ENCODE results near the gene FRMD3.

Gene FRMD3

DNA sequence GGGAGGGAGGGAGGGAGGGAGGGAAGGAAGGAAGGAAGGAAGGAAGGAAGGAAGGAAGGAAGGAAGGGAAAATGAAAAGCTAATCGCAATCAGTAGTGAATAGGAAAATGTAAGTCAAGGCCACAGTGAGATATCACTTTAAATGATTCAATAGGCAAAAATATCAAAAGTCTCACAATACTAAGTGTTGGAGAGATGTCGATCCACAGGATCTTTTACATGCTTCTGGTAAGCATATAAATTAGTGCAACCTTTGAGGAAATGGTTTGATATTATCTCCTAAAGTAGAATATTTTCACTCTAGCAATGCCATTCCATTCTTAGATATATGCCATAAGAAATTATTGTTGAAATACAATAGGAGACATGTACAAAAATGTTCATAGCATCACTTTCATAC, 58.4 kb downstream of the FRMD3 start:
- no peak for TF ChIP-seq JUND (IDR thresholded peaks at IDR 0.05; ENCODE audit: low read depth)
- in situ Hi-C loops (cut with HindIII; ENCODE audit: low pct_unique_long_range_greater_than_20kb, low sequenced_read_pairs): no loop called here

DNA sequence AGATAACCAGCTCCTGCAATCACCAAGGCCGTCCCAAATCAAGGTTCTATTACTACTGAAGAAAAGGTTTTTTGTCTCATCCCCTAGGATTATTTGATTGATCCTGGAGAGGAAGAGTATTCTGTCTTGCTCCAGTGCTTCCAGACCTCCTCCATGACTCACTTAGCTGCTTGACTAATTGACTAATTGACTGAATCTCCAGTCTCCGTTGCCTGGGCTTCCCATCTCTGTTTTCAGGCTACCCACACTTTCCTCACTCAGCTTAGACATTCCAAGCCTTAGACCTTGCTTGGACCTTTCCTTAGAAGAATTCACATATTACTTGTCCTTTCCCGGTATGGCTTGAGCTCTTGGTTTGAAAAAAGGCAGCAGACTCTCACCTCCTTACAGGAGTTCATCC, 60.6 kb downstream of the FRMD3 start:
- DNase-seq (ENCODE audit: low read depth in 1 of 2, low spot score in 1 of 2): no peak
- in situ Hi-C loops (cut with HindIII; ENCODE audit: low pct_unique_long_range_greater_than_20kb, low sequenced_read_pairs): no loop called here
- no peak for TF ChIP-seq JUND (IDR thresholded peaks at IDR 0.05; ENCODE audit: low read depth)

More for the DNA sequence above, 58.4 kb downstream of the FRMD3 start:
- DNase-seq (ENCODE audit: low read depth in 1 of 2, low spot score in 1 of 2): no peak

DNA sequence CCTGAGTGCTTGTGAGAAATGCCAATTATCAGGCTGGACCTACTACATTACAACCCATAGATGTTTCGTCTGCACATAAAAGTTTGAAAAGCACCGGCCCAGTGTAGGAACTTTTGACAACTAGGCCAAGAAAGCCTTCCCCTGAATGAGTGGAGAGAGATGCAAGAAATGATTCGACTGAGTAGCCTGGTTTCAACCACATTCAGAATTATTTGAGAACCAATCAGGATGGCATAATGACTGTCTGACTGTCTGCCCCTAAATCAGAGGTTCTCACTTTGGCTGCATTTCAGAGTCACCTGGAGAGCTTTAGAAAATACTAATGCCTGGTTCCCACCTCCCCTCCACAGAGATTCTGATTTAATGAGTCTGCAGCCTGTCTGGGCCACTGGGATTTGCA, 61.1 kb downstream of the FRMD3 start:
- DNase-seq (ENCODE audit: low read depth in 1 of 2, low spot score in 1 of 2): no peak
- in situ Hi-C loops (cut with HindIII; ENCODE audit: low pct_unique_long_range_greater_than_20kb, low sequenced_read_pairs): no loop called here
- TF ChIP-seq JUND (IDR thresholded peaks at IDR 0.05; ENCODE audit: low read depth): no peak

DNA sequence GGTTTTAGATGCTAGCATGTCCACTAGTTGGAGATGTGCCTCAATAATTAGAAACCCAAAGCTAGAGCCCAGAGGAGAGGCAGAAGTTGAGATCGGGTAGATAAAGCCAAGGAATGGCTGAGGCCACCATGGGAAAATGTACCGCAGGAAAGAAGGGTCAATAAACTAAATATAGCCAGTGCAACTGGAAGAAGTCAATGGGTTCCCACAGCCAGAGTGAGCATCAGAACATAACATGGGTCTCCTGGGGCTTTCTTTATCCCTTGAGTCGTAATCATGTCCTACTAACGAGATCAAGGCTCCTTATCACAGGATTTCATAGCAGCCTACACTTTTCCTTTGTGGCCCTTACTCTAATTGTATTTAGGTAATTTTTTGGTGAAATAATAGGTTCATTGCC, 61.7 kb downstream of the FRMD3 start:
- no peak for TF ChIP-seq JUND (IDR thresholded peaks at IDR 0.05; ENCODE audit: low read depth)
- no peak for DNase-seq (ENCODE audit: low read depth in 1 of 2, low spot score in 1 of 2)
- in situ Hi-C loops (cut with HindIII; ENCODE audit: low pct_unique_long_range_greater_than_20kb, low sequenced_read_pairs): no loop called here

DNA sequence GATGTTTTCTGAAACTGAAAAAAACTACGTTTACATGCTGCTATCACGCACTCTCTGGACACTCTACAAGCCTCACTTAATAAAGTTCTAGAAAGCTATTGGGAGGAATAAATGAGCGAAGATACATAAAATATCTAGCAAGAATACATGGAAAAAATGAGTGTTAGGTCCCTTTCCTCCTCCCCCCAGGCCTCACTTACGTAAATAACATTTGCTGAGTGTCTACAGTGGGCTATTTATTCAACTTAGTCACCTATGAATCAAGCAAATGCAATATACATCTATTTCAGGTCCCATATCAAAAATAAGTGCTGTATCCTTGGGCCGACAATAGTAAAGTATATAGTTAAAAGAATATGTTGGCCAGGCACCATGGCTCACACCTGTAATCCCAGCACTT, 62.5 kb downstream of the FRMD3 start:
- in situ Hi-C loops (cut with HindIII; ENCODE audit: low pct_unique_long_range_greater_than_20kb, low sequenced_read_pairs): no loop called here

DNA sequence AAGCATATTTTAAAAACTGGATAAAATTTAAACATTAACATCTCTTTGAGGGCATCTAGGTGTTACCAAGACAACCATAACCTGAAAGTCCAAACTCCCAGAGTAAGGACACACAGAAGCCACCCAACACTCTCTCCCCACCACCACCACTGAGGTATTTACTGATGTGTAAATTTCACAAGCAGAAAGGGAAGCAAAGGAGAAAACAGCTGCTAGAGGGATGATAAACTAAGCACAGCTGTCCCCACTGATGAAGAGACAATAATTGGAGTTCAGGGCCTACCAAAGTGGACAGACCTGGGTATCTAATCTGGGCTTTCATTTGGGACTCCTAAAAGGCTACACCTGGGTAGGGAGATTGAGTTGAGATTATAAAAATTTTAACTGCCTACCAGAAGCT, 63.6 kb downstream of the FRMD3 start:
- in situ Hi-C loops (cut with HindIII; ENCODE audit: low pct_unique_long_range_greater_than_20kb, low sequenced_read_pairs): no loop called here
- no peak for TF ChIP-seq JUND (IDR thresholded peaks at IDR 0.05; ENCODE audit: low read depth)
- no peak for DNase-seq (ENCODE audit: low read depth in 1 of 2, low spot score in 1 of 2)

More for the DNA sequence above, 62.5 kb downstream of the FRMD3 start:
- TF ChIP-seq JUND (IDR thresholded peaks at IDR 0.05; ENCODE audit: low read depth): no peak
- DNase-seq (ENCODE audit: low read depth in 1 of 2, low spot score in 1 of 2): no peak

DNA sequence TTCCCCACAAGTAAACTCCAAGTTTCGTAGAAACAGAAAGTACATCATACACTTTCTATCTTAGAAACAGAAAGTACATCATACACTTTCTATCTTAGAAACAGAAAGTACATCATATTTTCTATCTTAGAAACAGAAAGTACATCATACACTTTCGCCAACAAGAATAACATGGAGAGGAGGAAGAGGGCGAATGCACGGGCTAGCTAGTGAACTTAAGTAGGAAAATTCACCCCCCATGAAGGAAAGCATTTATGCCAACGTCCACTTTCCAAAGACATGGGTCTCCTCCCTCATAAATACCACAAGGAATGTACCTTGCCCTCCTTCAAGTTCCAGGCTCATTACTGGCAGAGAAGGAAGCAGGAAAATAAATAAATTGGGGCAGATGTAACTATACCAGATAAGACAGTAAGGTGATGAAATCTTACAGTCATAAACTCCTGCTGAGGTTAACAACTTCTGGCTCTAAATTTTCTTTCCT, 64.7 kb downstream of the FRMD3 start:
- DNase-seq (ENCODE audit: low read depth in 1 of 2, low spot score in 1 of 2): peak in 1 of 2 experiments; percentile 22
- in situ Hi-C loops (cut with HindIII; ENCODE audit: low pct_unique_long_range_greater_than_20kb, low sequenced_read_pairs): no loop called here
- no peak for TF ChIP-seq JUND (IDR thresholded peaks at IDR 0.05; ENCODE audit: low read depth)

DNA sequence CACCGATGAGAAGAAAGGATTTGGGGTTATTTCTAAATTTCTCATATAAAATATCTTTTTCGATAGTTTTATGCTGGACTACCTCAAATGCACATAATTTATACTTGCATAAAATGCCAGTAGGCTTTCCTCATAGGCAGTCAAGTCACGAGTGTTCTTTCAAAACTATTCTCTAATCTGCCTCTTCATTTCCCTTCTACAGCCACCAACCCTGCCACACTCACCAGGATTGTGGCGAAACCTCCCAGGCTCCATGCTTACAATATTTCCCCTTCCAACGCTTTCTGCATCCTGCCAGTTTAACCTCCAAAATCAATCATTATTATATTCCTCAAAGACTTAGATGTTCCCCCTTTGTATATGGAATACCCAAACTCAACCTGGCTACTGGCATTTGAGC, 65.4 kb downstream of the FRMD3 start:
- in situ Hi-C loops (cut with HindIII; ENCODE audit: low pct_unique_long_range_greater_than_20kb, low sequenced_read_pairs): no loop called here

DNA sequence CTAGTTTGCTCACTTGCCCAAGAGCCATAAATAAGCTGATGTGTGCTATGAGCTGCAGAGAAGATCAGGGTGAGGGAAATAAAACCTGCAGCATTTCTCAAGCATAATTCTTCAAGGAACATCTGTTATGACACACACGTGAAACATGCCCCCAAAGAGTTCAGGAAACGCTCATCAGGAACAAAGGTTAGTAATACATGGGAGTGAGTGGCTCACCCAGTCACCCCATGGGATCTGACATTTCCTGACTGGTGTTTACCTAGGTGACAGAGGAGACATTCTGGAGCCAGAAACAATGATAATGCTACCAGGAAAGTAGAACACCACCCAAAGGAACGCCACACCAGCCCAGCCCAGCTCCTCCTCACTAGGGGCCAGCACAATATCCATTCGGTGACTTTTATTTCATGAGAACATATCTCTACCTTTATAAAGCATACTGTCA, 66.0 kb downstream of the FRMD3 start:
- DNase-seq (ENCODE audit: low read depth in 1 of 2, low spot score in 1 of 2): no peak
- in situ Hi-C loops (cut with HindIII; ENCODE audit: low pct_unique_long_range_greater_than_20kb, low sequenced_read_pairs): no loop called here
- no peak for TF ChIP-seq JUND (IDR thresholded peaks at IDR 0.05; ENCODE audit: low read depth)

More for the DNA sequence above, 65.4 kb downstream of the FRMD3 start:
- no peak for TF ChIP-seq JUND (IDR thresholded peaks at IDR 0.05; ENCODE audit: low read depth)
- DNase-seq (ENCODE audit: low read depth in 1 of 2, low spot score in 1 of 2): no peak

DNA sequence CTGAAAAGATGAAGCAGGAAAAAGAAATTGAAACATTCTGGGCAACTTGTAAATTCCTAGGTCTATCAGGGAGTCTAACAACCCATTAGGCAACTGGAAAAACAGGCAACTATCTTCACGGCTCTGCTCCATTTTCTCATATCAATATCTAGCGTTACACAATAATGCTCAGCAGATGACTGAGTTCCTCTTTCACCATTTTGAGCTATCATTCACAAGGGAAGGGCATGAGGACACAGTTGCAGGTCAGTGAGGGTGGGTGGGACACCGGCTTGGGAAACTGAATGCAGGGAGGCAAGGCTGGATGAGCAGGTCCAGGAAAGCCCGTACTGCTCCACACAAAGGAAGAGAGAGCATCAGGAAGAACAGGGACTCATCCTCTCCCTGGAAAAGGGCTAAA, 67.0 kb downstream of the FRMD3 start:
- in situ Hi-C loops (cut with HindIII; ENCODE audit: low pct_unique_long_range_greater_than_20kb, low sequenced_read_pairs): no loop called here
- no peak for DNase-seq (ENCODE audit: low read depth in 1 of 2, low spot score in 1 of 2)
- no peak for TF ChIP-seq JUND (IDR thresholded peaks at IDR 0.05; ENCODE audit: low read depth)

DNA sequence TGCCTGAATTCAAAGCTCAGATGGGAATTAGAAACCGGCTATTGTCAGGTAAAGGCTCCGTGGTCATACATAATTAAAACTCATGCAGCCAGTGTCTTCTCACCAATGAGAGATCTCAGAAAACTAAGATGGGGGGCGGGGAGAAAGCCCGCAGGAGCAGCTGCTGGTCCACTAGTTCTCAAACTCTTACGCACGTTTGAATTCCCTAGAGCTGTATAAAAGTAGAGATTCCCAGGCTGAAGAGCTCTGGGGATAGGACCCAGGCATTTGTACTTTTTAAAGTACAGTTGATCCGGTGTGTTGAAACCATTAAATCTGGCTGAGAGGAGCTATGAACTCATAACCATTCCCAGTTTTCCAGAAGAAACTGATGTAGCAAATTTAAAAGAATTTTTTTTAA, 68.5 kb downstream of the FRMD3 start:
- in situ Hi-C loops (cut with HindIII; ENCODE audit: low pct_unique_long_range_greater_than_20kb, low sequenced_read_pairs): no loop called here
- no peak for TF ChIP-seq JUND (IDR thresholded peaks at IDR 0.05; ENCODE audit: low read depth)
- no peak for DNase-seq (ENCODE audit: low read depth in 1 of 2, low spot score in 1 of 2)

DNA sequence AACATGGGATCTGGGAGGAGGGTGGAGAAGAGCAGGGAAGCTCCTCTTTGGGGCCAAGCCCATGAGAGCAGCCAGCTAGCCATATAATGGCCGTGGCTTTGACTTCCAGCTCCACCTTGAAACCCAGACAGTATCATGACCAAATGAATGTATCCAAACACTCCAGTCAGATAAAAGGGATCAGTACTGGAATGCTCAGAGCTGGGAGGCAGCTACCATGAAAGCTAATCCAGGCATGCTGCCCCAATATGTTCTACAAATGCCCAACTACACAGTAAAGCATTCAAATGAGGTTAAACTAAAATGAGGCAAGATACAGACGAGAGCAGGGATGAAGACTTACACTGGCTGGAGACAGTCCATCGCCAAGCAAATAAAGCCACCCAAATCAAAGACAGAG, 69.4 kb downstream of the FRMD3 start:
- in situ Hi-C loops (cut with HindIII; ENCODE audit: low pct_unique_long_range_greater_than_20kb, low sequenced_read_pairs): no loop called here
- no peak for DNase-seq (ENCODE audit: low read depth in 1 of 2, low spot score in 1 of 2)
- no peak for TF ChIP-seq JUND (IDR thresholded peaks at IDR 0.05; ENCODE audit: low read depth)

DNA sequence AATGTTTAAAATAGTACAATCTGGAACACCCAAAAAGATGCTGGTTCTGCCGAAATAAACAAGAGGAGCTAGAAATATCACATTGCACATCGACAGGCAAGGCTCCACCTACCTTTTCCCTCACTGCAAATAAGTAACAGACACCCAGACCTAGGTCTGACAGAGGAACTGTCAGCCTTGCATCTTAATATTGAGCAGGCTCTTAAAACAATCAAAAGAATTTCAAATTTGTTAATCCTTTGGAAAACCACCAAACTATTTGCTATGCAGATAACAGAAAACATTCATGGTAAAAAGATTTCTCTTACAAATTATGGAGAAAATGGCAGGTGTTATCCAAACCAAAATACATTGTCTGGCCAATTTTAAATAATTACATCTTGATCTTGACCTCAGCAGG, 71.3 kb downstream of the FRMD3 start:
- TF ChIP-seq JUND (IDR thresholded peaks at IDR 0.05; ENCODE audit: low read depth): no peak
- in situ Hi-C loops (cut with HindIII; ENCODE audit: low pct_unique_long_range_greater_than_20kb, low sequenced_read_pairs): no loop called here
- DNase-seq (ENCODE audit: low read depth in 1 of 2, low spot score in 1 of 2): no peak

DNA sequence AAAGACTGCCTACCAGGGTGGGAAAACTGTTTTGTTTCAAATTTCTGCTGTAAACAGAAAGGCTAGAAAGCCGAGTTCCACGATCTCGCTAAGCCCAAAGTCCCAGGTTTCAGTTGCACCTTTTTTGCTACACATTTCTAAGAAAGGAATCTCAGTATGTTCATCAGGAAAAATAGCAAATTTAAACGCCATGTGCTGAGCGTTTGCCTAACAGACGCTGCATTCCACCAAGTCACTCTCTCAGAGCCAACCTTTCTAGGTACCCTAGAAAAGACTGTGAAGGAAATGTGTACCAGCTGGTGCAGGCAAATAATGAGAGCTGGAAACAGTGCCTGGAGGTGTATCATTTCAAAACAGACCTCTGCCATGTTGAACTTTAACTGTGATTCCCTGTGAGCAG, 71.8 kb downstream of the FRMD3 start:
- in situ Hi-C loops (cut with HindIII; ENCODE audit: low pct_unique_long_range_greater_than_20kb, low sequenced_read_pairs): no loop called here
- DNase-seq (ENCODE audit: low read depth in 1 of 2, low spot score in 1 of 2): no peak
- TF ChIP-seq JUND (IDR thresholded peaks at IDR 0.05; ENCODE audit: low read depth): no peak

Measured in T47D (cell line).